CD4-positive, alpha-beta T cell (primary cell): ENCODE data around the gene PID1. TPM values are rescaled to one million over a fixed set of nuclear protein-coding genes. Genes with fewer than 3 reads are reported as not detected.

Experiments used
- ATAC-seq: fragments of 200-7000 bp; cut with Tn5 transposase; one replicate; pipeline ENCODE4 v1.10.0; 2022; ENCODE audit warnings: mild to moderate bottlenecking; ENCODE audit not compliant: poor library complexity
- CTCF ChIA-PET: fragments of 350-600 bp; sonication (Branson Sonifier 250); formaldehyde crosslinking; loops from one replicate; lab custom pipeline; 2021; ENCODE audit warnings: antibody characterized with exemption, inconsistent platforms; lab: Charles Lee
- POLR2A ChIA-PET: fragments of 350-600 bp; sonication (Branson Sonifier 250); formaldehyde crosslinking; loops from one replicate; lab custom pipeline; 2021; ENCODE audit warnings: antibody characterized with exemption, inconsistent platforms; lab: Charles Lee
- DNase-seq, 14 experiments: peaks; one replicate each; pipeline ENCODE4 v3.0.0-alpha.2; 2013 to 2020; ENCODE audit warnings: mixed read lengths in 2 of 14
- H3K27ac ChIP-seq, 2 donors: one replicate each; pipeline versions ENCODE4 v1.5.1 to v1.7.0; 2013; ENCODE audit warnings: low read length in 2 of 2, low read depth in 1 of 2, mild to moderate bottlenecking in 1 of 2
- H3K27me3 ChIP-seq, 2 experiments: 1 replicate in 1 of 2; 2 replicates in 1 of 2; pipeline versions ENCODE4 v1.6.1 to v1.7.0; 2013; ENCODE audit warnings: low read length in 2 of 2, control low read depth in 1 of 2, mild to moderate bottlenecking in 1 of 2, moderate library complexity in 1 of 2; ENCODE audit not compliant: insufficient read depth in 2 of 2, control insufficient read depth in 1 of 2
- H3K36me3 ChIP-seq: one replicate; pipeline ENCODE4 v1.6.1; 2013; ENCODE audit warnings: low read length, control low read depth; ENCODE audit not compliant: insufficient read depth
- H3K4me1 ChIP-seq: one replicate; pipeline ENCODE4 v1.6.1; 2013; ENCODE audit warnings: low read length, control low read depth; ENCODE audit not compliant: insufficient read depth
- H3K4me3 ChIP-seq: one replicate; pipeline ENCODE4 v1.5.1; 2013; ENCODE audit warnings: mild to moderate bottlenecking, low read length, moderate library complexity
- H3K9me3 ChIP-seq, 2 experiments: 1 replicate in 1 of 2; 2 replicates in 1 of 2; pipeline versions ENCODE4 v1.6.1 to v1.7.0; 2013; ENCODE audit warnings: low read length in 2 of 2, mild to moderate bottlenecking in 2 of 2, control low read depth in 1 of 2, moderate library complexity in 1 of 2; ENCODE audit not compliant: control insufficient read depth in 1 of 2, insufficient read depth in 1 of 2
- H3K27ac Mint-ChIP-seq: one replicate; pipeline ENCODE4 v1.8.0; 2020; ENCODE audit warnings: mixed read lengths
- H3K27me3 Mint-ChIP-seq: one replicate; pipeline ENCODE4 v1.8.0; 2021; ENCODE audit warnings: mixed read lengths
- H3K36me3 Mint-ChIP-seq: one replicate; pipeline ENCODE4 v1.8.0; 2021; ENCODE audit warnings: low read depth, mixed read lengths
- H3K4me1 Mint-ChIP-seq: one replicate; pipeline ENCODE4 v1.8.0; 2021; ENCODE audit warnings: low read depth, mixed read lengths
- H3K4me3 Mint-ChIP-seq: one replicate; pipeline ENCODE4 v1.8.0; 2020; ENCODE audit warnings: mild to moderate bottlenecking, mixed read lengths
- H3K9me3 Mint-ChIP-seq: one replicate; pipeline ENCODE4 v1.8.0; 2020; ENCODE audit warnings: mixed read lengths
- intact Hi-C, 2 experiments: fragments of 100-400 bp; cut with DNase I in 1 of 2; cut with micrococcal nuclease in 1 of 2; formaldehyde crosslinking; loops; one replicate each; pipeline versions ENCODE4 v1.15.1 to v1.9.0; 2023 to 2025; cut with DNase I, micrococcal nuclease
- total RNA-seq, 174 experiments: library from RNA in 2 of 174; stranded (reverse) in 2 of 174; gene quantifications; one replicate each; pipeline ENCODE4 v1.2.3 and lab custom pipeline; 2021 to 2026
- TF ChIP-seq, protein P1 (sequence below): fragments of 200-600 bp; IDR thresholded peaks from one replicate; pipeline ENCODE4 v1.8.0; 2022; ENCODE audit warnings: antibody characterized with exemption, mild to moderate bottlenecking

The PID1 gene
- total RNA-seq, 2 experiments from 2014 or later = 0.38 to 0.53 TPM

DNA sequence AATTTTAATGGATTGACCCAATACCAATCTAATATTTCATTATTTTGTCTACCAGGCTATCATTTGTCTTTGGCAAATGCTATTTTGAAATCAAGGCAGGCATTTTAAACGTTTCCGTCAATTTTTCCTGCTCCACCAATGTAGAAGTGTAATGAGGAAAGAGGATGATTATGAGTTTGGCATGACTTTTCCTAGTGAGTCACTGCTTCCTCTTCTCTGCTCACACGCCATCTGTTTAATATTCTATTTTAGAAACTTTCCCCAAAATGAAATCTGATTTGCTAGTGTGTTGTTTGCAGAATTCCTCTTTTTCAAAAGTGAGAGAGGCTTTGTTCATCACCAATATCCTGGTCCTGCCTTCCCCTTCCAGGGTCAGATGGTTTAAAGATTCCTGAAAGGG lies 42.5 kb upstream of the PID1 start:
- no peak for ATAC-seq
- Histone ChIP-seq H3K36me3 (no peaks in the 10 kb centered on the region), H3K9me3 (no peaks in the 10 kb centered on the region), H3K4me3 (no peak overlapping the region), H3K27ac (peak overlapping the region in 1 of 2 donors; percentile 34), H3K4me1 (no peaks in the 10 kb centered on the region), H3K27me3 (no peaks in the 10 kb centered on the region)
- CTCF ChIA-PET = no interaction called here
- Mint-ChIP-seq H3K36me3 (no peaks in the 10 kb centered on the region), H3K4me1 (no peaks in the 10 kb centered on the region), H3K27me3 (no peaks in the 10 kb centered on the region), H3K27ac (no peak overlapping the region), H3K9me3 (peaks cover 1% of the 10 kb centered on the region), H3K4me3 (no peak overlapping the region)
- DNase-seq = peak in 2 of 14 experiments; percentile 55 to 61
- POLR2A ChIA-PET = no interaction called here
- intact Hi-C loops = no loop called here
- TF ChIP-seq, protein P1, sequence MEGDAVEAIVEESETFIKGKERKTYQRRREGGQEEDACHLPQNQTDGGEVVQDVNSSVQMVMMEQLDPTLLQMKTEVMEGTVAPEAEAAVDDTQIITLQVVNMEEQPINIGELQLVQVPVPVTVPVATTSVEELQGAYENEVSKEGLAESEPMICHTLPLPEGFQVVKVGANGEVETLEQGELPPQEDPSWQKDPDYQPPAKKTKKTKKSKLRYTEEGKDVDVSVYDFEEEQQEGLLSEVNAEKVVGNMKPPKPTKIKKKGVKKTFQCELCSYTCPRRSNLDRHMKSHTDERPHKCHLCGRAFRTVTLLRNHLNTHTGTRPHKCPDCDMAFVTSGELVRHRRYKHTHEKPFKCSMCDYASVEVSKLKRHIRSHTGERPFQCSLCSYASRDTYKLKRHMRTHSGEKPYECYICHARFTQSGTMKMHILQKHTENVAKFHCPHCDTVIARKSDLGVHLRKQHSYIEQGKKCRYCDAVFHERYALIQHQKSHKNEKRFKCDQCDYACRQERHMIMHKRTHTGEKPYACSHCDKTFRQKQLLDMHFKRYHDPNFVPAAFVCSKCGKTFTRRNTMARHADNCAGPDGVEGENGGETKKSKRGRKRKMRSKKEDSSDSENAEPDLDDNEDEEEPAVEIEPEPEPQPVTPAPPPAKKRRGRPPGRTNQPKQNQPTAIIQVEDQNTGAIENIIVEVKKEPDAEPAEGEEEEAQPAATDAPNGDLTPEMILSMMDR = no peak

GRCh38 chr2:229301237-229301636 lies 30.1 kb upstream of the PID1 start:
- ATAC-seq = no peak
- ChIA-PET CTCF (no interaction called here), POLR2A (no interaction called here)
- H3K4me1 ChIP-seq = no peaks in the 10 kb centered on the region
- H3K27me3 ChIP-seq = no peaks in the 10 kb centered on the region
- TF ChIP-seq, protein P1 = no peak
- Mint-ChIP-seq H3K4me3 (no peak overlapping the region), H3K36me3 (no peaks in the 10 kb centered on the region), H3K9me3 (peaks cover 3% of the 10 kb centered on the region), H3K4me1 (no peaks in the 10 kb centered on the region), H3K27me3 (peaks cover 4% of the 10 kb centered on the region), H3K27ac (no peak overlapping the region)
- H3K9me3 ChIP-seq = peaks cover 0 to 3% of the 10 kb centered on the region in 2 experiments
- no peak overlapping the region for H3K4me3 ChIP-seq
- peak overlapping the region in 1 of 2 donors; percentile 29 for H3K27ac ChIP-seq
- no peaks in the 10 kb centered on the region for H3K36me3 ChIP-seq
- DNase-seq = peak in 2 of 14 experiments; percentile 18 to 20
- intact Hi-C loops = no loop called here

DNA sequence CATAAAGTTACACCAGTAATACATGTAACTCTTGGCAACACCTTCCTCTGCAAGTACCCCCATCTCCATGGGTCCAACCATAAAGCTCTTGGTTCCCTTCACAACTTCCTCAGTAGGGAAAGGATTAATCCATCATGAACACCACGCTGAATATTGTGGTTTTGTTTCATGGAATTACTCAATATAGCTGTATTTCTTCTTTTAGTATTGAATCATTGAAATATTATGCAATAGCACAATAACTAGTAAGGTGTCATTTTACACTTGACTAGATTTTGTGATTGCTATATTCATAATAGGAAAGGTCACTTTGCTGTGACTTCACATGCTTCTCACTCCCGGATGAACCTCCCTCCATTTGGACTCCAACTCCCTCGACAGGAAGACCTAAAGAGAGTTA lies 29.7 kb upstream of the PID1 start:
- Mint-ChIP-seq H3K4me3 (no peak overlapping the region), H3K36me3 (no peaks in the 10 kb centered on the region), H3K27me3 (no peaks in the 10 kb centered on the region), H3K27ac (no peak overlapping the region), H3K9me3 (no peaks in the 10 kb centered on the region), H3K4me1 (no peaks in the 10 kb centered on the region)
- Histone ChIP-seq H3K4me3 (no peak overlapping the region), H3K36me3 (no peaks in the 10 kb centered on the region), H3K4me1 (no peaks in the 10 kb centered on the region), H3K27me3 (no peaks in the 10 kb centered on the region), H3K27ac (peak overlapping the region in 1 of 2 donors; percentile 29), H3K9me3 (peaks cover 0 to 3% of the 10 kb centered on the region in 2 experiments)
- DNase-seq = peak in 3 of 14 experiments; percentile 6 to 39 (median 21)
- TF ChIP-seq, protein P1 = no peak
- ChIA-PET POLR2A (no interaction called here), CTCF (no interaction called here)
- intact Hi-C loops = no loop called here
- ATAC-seq = no peak
